Hepatocyte (in vitro differentiated cells): ENCODE data around the gene ABCC11. TPM values are rescaled to one million over a fixed set of nuclear protein-coding genes. Genes with fewer than 3 reads are reported as not detected.

ENCODE experiments used
- DNase-seq: peaks from one replicate; pipeline ENCODE4 v3.0.0-alpha.2; 2016; ENCODE audit warnings: low spot score
- H2AFZ ChIP-seq: fragments of 200-600 bp; sonication (generic); 2 replicates; pipeline ENCODE4 v1.6.0; 2016; ENCODE audit warnings: antibody characterized with exemption, mild to moderate bottlenecking
- H3K27ac ChIP-seq: fragments of 200-600 bp; sonication (generic); 2 replicates; pipeline ENCODE4 v1.5.1; 2016; ENCODE audit warnings: mild to moderate bottlenecking
- H3K27me3 ChIP-seq: fragments of 200-600 bp; sonication (generic); 2 replicates; pipeline ENCODE4 v1.6.1; 2016
- H3K36me3 ChIP-seq: fragments of 200-600 bp; sonication (generic); replicated peaks from 2 replicates; pipeline ENCODE4 v1.5.1; 2016; ENCODE audit warnings: low read depth; ENCODE audit not compliant: insufficient read depth
- H3K4me1 ChIP-seq: fragments of 200-600 bp; sonication (generic); 2 replicates; pipeline ENCODE4 v1.5.1; 2016; ENCODE audit warnings: mild to moderate bottlenecking, moderate library complexity; ENCODE audit not compliant: insufficient read depth
- H3K4me2 ChIP-seq: fragments of 200-600 bp; sonication (generic); 2 replicates; pipeline ENCODE4 v1.6.0; 2016
- H3K4me3 ChIP-seq: fragments of 200-600 bp; sonication (generic); 2 replicates; pipeline ENCODE4 v1.5.1; 2016; ENCODE audit warnings: mild to moderate bottlenecking
- H3K79me2 ChIP-seq: fragments of 200-600 bp; sonication (generic); 2 replicates; pipeline ENCODE4 v1.6.0; 2017; ENCODE audit warnings: mild to moderate bottlenecking
- H3K9me2 ChIP-seq: fragments of 200-600 bp; sonication (generic); replicated peaks from 2 replicates; pipeline ENCODE4 v1.6.0; 2017; ENCODE audit warnings: mild to moderate bottlenecking; ENCODE audit not compliant: insufficient read depth
- H3K9me3 ChIP-seq: fragments of 200-600 bp; sonication (generic); 2 replicates; pipeline ENCODE4 v1.5.1; 2016; ENCODE audit warnings: low read depth, mild to moderate bottlenecking
- H4K20me1 ChIP-seq: fragments of 200-600 bp; sonication (generic); 2 replicates; pipeline ENCODE4 v1.6.0; 2016; ENCODE audit warnings: mild to moderate bottlenecking; ENCODE audit not compliant: insufficient read depth, poor library complexity, severe bottlenecking
- CTCF ChIP-seq: fragments of 200-600 bp; sonication (generic); IDR thresholded peaks from 2 replicates; pipeline ENCODE4 v1.5.1; 2016; ENCODE audit warnings: antibody characterized with exemption, mild to moderate bottlenecking; ENCODE audit not compliant: poor library complexity
- EZH2 ChIP-seq: fragments of 200-600 bp; sonication (generic); IDR thresholded peaks from 2 replicates; pipeline ENCODE4 v1.6.1; 2016; ENCODE audit warnings: antibody characterized with exemption, mild to moderate bottlenecking, borderline replicate concordance
- EZH2phosphoT487 ChIP-seq: fragments of 200-600 bp; sonication (generic); IDR thresholded peaks from one replicate; pipeline ENCODE4 v1.6.1; 2018; ENCODE audit warnings: antibody characterized with exemption, mild to moderate bottlenecking, low read depth, moderate library complexity; ENCODE audit not compliant: unreplicated experiment, severe bottlenecking
- WGBS: methylation state at CpG from one replicate; pipeline ENCODE4 v1.1.6; 2016; ENCODE audit warnings: low lambda C conversion rate; ENCODE audit errors: missing lambda C conversion rate; 5-methylcytosine and 5-hydroxymethylcytosine counted together
- polyA plus RNA-seq: library from polyadenylated mRNA; unstranded; fragments of >200 nt; fragmentation: Nextera tagmentation; extraction: Ambion mirVana; gene quantifications from 2 replicates; pipeline ENCODE4 v1.2.1, GENCODE V29; 2016
- total RNA-seq: library from RNA; depleted of rRNA; stranded (reverse); fragments of >200 nt; gene quantifications from 2 replicates; pipeline ENCODE4 v1.2.3, GENCODE V29; 2014

Gene ABCC11
- total and polyA plus RNA-seq, 2 experiments from 2014 or later: 0.50 to 2.0 TPM

DNA sequence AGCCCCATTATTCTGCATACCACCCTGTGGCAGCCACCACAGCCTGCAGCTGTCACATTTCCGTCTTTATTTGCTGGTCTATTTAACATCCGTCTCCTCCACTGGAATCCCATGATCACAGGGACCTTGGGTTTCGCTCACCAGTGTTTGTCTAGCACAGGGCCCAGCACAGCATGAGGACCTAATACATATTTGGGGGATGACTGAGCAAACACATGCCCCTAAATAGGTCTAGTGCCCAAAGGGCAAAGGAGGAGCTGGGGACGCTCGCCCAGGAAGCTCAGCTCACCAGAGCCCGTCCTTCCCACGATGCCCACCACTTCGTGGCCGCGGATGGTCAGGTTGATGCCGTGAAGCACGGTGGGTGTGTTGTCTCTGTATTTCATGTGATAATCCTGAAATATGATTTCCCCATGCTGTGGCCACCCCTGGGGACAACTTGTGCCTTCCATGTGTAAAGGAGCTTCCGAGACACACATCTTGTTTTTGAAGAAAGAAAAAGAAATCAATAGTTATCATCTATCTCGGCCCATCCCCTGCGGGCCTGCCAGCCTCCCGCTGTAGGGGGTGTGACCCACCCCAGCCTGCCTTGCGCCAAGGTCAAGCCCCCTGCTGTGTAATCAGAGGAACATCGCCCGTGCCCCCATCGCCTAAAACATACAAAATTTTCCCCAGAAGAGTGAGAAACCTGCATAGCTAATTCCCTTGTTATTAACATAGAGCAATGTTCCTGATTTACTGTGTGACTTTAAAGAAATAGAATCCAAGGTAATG, 70.5 kb downstream of the ABCC11 start:
- 91% methylated on average over 20 of the region's 20 CpGs for WGBS
- H3K4me1 ChIP-seq: no peaks in the 10 kb centered on the region
- no peak overlapping the region for H2AFZ ChIP-seq
- no peaks in the 10 kb centered on the region for H3K9me3 ChIP-seq
- DNase-seq: no peak
- no peak overlapping the region for H3K4me2 ChIP-seq
- no peak overlapping the region for H3K4me3 ChIP-seq
- TF ChIP-seq CTCF (no peak), EZH2 (no peak), EZH2phosphoT487 (no peak)
- no peaks in the 10 kb centered on the region for H3K79me2 ChIP-seq
- H3K27ac ChIP-seq: no peak overlapping the region
- no peaks in the 10 kb centered on the region for H3K27me3 ChIP-seq
- no peaks in the 10 kb centered on the region for H3K36me3 ChIP-seq
- no peaks in the 10 kb centered on the region for H4K20me1 ChIP-seq
- H3K9me2 ChIP-seq: no peaks in the 10 kb centered on the region

DNA sequence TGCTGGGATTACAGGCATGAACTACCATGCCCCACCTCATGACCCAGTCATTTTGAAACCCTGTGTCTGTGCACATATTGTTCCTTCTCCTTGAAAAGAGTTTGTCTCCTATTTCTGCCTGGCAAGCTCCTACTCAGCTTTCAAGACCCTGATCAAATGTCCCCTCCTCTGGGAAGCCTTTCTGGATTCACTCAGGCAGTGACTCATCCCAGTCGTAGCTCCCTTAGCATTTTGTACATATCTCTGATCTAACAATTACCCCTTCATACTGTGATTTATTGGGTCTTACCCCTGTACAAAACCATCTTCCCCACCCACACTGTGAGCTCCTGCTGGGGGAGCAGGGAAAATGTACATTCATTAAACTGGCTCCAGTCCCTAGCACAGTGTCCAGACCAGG, 73.5 kb downstream of the ABCC11 start:
- Histone ChIP-seq H3K27me3 (no peaks in the 10 kb centered on the region), H3K4me2 (no peak overlapping the region), H3K27ac (no peak overlapping the region), H2AFZ (no peak overlapping the region), H3K9me3 (no peaks in the 10 kb centered on the region), H3K9me2 (no peaks in the 10 kb centered on the region), H3K4me1 (no peaks in the 10 kb centered on the region), H3K79me2 (no peaks in the 10 kb centered on the region), H3K4me3 (no peak overlapping the region), H3K36me3 (no peaks in the 10 kb centered on the region), H4K20me1 (no peaks in the 10 kb centered on the region)
- WGBS: 39% methylated on average over 1 of the region's 1 CpG
- no peak for DNase-seq
- TF ChIP-seq EZH2phosphoT487 (no peak), EZH2 (no peak), CTCF (no peak)

- Histone ChIP-seq H3K9me2 (no peaks in the 10 kb centered on the region), H3K79me2 (no peaks in the 10 kb centered on the region), H3K27me3 (no peaks in the 10 kb centered on the region), H3K4me3 (no peak overlapping the region), H3K4me2 (no peak overlapping the region), H4K20me1 (no peaks in the 10 kb centered on the region), H3K27ac (no peak overlapping the region), H3K9me3 (no peaks in the 10 kb centered on the region), H3K36me3 (no peaks in the 10 kb centered on the region), H3K4me1 (no peaks in the 10 kb centered on the region), H2AFZ (no peak overlapping the region)
- TF ChIP-seq EZH2 (no peak), CTCF (no peak), EZH2phosphoT487 (no peak)
- 63% methylated on average over 1 of the region's 1 CpG for WGBS
- peak; percentile 22 for DNase-seq
Measured at GRCh38 chr16:48172682-48173081, 74.7 kb downstream of the ABCC11 start.
